Activated CD8-positive, alpha-beta memory T cell treated with anti-CD3 and anti-CD28 coated beads, Interleukin-2, amount 50 U/mL, for 1 hour (primary cell): ENCODE results near the gene ADAMTS15.

ENCODE experiments used
- DNase-seq: peaks from one replicate; pipeline ENCODE4 v3.0.0-alpha.2; 2020; ENCODE audit errors: extremely low read depth

Gene ADAMTS15

DNA sequence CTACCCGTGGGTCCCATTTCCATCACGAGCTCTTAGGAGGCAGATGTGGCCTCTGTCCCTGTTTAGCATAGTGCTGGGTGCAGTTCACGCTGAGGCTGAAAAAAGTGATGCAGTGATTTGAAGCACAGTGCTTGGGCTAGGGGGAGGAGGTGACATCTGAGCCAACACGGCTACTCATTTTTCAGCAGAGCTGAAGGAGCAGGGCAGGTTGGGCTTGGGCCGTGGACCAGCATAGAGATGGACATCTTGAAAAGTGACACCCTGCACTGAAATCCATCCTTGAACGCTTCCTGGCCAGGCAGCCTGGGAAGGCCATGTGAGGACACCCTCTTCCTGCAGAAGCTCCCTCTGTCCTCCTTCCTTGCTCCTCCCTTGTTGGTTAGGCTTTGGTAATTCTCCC is 66.4 kb downstream of the ADAMTS15 start:
- DNase-seq = no peak

DNA sequence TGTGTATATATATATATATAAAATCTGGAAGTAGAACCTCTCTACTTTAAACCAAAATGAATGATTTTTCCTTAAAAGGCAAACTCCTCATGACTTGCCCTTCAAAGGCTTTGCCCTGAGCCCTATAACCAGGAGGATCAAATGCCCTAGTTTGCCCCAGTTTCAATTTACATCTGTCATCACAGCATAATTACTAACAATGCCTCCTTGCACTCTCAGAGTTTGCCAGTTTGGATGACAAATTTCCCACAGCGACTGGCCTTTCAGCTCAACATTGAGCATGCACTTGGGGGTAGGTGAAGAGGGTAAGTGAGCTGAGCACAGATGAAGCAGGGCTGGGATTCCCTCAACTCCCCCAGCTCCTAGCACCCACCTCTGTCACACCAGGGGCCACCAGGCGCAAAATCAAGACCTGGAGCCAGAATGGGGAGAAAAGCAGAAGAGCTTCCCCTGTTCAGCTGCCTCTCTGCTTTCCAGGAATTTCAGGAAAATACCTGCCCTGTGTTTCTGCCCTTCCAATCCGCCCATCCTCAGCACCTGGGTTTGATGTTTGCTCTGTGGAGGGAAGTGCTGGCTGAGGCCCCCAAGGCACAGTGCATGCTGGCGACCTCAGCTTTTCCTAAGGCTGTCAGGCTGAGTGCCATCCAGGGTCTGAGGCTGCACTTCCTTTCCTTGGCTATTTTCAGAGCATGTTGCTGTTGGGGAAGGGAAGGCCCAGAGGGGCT is 67.5 kb downstream of the ADAMTS15 start:
- no peak for DNase-seq

DNA sequence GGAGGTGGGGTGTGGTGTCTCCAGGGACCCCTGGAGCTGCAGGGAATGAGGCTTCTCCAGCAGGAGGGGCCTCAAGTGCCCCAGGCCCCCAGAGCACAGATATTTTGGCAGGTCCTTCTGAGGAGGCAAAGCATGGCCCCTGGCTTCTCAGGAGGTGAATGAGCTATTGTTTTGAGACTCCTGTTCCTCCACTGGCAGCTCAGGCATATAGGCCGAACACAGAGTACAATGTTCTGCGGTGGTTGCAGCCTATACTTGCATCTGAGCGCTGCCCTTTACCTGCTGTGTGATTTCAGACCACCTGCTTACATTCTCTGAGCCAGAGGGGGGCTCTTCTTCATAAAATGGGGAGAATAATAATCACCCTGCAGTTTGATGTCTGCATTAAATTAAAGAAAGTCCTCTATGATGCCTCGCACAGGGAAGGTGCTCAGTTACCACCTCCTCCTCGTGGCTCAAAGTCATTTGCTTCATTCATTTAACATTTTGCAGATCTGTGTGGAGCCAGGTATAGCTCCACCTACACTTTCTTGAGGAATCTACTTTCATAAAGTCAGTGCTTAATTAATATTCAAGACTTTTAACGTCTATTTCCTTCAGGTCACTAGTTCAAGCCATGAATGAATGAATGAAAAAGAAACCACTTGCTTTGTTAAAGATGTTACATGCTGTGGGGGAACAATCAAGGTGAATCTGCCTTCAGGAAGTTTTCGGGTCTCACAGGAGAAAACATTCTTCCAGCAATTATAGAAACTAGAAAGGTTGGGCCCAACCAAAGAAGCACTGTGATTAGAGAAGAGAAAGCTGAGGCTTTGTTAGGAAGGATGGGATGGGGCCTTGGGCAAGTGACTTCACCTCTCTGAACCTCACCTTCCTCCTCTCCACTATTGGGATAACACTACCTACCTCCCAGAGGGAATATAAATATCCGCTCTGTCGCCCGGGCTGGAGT is 68.4 kb downstream of the ADAMTS15 start:
- no peak for DNase-seq

DNA sequence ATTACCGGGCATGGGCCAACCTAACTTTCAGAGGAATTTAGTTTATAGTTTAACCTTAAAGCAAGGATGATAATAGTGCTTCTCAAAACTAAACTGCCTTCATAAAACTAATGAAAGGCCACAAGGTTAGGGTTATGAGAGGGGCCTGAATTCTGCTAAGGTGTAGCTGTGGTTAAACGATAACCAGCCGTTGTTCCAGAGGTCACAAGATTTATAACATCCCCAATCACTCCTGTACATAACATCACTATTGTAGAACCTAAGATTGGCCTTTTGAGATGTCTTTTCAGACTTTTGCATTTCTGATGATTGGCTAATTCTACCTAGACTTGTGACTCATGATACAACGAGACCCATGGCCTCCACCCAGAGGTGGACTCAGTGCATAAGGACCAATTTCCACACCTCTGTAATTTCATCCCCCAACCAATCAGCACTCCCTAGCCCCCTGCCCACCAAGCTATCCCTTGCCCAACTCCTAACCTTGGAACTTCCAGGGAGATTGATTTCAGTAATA is 69.8 kb downstream of the ADAMTS15 start:
- DNase-seq = no peak

DNA sequence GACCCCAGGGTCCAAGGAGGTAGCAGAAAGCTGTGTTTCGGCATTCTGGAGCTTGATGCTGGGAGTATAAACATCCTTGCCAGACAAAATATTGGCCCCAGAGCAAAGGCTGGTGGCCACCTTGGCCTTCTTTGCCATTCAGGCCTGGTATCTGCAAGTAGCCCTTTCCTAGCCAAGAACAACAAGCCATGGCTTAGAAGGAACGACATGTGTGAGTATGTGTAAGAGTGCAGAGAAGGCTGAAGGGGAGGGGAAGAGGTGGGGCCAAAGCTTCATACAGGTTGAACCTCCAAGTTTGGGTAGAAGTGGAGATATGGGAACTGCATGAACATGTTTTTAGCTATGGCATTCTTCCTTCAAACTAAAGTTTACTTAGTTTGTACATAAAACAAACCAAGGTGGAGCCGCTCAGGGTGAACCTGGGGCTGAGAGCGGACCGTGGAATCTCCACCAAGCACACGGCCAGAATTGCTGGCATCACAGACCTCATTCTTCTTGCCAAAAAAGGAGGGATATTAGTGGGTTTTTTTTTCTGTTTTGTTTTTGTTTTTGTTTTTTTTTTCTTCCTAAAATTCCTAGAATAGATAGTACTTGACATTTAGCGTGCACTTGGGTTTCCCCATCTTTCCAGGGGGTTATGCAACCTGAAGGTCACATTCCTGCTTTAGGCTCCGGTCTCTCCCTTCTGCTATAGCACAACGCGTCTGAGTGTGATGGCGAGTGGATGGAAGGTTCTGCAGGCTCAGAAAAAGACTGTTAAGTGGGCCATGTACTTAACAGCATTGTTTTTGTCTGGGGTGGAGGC is 70.9 kb downstream of the ADAMTS15 start:
- DNase-seq = no peak

DNA sequence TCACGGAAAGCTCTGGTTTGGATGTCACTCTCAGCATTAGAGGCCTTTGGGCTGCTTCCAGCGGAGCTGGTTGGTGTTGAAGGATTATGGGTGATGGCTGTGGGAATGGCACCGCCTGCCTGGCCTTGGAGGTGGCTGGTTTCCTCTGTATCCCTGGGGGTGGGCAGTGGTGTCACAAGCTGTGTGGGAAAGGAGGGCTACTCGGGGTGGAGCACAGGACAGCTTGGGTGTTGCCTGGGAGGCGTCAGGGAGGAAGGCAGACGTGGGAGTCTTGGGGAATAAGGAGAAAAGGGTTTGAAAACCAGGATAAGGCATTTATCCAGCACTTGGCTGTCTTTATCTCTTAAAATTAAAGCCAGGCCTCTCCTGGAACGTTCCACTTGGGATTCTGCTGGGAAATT is 71.8 kb downstream of the ADAMTS15 start:
- no peak for DNase-seq

DNA sequence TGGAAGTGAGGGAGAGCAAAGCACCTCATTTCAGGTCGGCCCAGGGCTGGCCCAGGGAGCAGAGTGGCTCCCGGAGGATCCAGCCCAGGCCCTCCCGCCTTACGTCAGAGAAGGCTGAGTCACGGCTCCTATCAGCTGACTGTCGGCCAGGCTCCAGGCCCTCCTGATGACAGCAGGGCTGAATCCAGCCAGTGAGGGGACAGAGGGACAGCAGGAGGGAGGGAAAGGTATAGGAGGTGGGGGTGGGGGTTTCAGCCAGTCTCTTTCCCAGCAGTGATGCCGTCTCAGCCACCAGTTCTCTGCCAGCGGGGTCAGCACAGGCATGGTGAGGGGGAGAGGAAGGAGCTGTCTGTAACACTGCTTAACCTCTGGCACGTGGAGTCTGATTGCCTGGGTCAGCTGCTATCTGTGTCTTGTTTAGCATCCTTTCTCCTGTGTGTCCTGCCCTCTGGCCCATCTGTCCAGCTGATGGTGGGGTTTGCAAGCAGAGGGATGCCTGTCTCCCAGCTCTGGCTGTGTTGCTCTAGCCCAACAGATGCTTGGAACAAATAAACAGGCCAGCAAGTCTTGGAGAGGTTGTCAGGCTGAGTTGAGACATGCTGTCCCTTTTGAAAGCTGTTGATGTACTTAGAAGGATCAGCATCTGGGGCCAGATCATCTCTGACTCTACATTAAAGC is 74.0 kb downstream of the ADAMTS15 start:
- no peak for DNase-seq

DNA sequence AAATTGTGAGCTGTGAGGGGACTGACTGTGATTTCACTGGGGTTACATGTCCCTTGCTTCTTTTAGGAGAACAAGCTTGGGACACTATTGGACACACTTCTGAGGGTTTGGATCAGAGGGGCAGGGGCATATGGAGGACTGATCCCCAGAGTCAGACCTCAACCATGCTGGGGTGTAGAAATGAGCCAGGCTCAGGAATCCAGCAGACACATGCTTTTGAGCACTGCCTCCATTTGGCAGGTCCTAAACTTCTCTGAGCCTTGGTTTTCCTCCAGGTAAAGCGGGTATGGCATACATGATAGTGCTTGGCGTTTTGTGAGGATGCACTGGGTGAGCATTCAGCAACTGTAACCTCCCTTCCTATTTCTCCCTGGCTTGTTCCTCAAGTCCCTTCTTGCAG is 74.7 kb downstream of the ADAMTS15 start:
- DNase-seq = no peak

DNA sequence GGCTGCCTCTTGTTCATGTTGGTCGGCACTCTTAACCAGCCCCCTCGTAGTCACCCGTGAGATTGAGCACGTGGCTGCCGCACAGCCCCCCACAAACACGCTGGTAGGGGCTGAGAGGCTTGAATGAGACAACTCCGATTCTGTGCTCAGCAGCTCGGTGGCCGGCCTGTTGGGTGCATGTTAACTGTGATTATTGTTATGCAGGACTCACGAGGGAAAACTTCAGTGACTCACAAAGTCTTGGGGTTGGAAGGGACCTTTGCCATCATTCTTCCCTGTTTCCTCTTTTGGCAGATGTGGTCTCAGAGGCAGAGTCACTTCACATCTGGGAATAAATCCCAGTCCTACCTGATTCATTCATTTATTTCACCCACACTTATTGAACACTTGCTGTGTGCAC is 75.2 kb downstream of the ADAMTS15 start:
- DNase-seq = no peak

DNA sequence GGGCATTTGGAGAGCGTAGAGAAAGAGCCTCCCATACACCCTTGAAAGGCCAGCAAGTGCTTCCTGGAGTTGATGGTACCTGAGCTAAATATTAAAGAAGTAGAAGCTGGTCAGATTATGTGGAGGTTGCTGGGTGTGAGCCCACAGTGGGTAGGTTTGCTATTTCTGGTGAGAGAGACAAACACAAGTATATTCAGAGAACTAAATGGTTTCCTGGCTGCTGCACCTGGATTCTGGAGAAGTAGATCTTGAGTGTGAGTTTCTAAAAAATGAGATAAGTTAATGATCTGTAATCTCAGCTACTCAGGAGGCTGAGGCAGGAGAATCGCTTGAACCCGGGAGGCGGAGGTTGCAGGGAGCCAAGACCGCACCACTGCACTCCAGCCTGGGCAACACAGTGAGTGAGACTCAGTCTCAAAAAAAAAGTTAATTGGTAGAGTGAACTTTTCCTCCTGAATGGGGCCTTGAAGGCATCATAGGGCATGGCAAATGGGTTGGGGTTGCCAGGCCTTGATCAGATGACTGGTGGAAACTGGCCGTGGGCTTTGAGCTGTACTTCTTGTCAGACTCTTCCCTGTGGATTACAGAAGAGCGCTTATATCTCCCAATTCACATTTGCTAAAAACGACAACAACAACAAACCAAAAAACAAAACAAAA is 75.8 kb downstream of the ADAMTS15 start:
- no peak for DNase-seq

DNA sequence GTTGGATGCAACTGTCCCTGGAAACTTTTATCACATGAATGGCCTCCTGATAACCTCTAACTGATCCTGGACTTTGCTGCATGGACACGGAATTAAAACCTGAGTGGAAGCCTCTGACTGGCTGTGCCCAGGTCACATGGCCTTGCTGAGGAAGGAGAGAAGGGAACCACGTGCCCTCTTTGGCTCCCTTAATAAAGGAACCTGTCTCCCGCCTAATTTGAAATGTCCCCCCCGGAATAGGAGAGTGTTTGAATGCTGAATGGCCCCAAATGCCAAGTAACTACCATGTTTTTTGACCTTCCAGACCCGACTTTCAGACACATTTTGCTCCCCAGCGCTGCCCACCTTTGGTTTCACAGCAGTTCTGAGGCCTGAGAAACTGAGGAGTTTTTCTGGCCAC is 76.9 kb downstream of the ADAMTS15 start:
- DNase-seq = no peak
